HEK293T (cell line): ENCODE results near the gene CALCOCO1.

Source experiments
- ARNT ChIP-seq: fragments of 450-650 bp; IDR thresholded peaks from 2 replicates; pipeline ENCODE4 v1.6.1; 2017; ENCODE audit warnings: mild to moderate bottlenecking
- BHLHE40 ChIP-seq: fragments of 450-650 bp; IDR thresholded peaks from 2 replicates; pipeline ENCODE4 v1.6.1; 2016; ENCODE audit warnings: mild to moderate bottlenecking, moderate library complexity, borderline replicate concordance
- FOXM1 ChIP-seq: fragments of 450-650 bp; IDR thresholded peaks from 2 replicates; pipeline ENCODE4 v1.6.1; 2017; ENCODE audit warnings: mild to moderate bottlenecking, borderline replicate concordance
- HDGF ChIP-seq: fragments of 450-650 bp; IDR thresholded peaks from 2 replicates; pipeline ENCODE4 v1.6.1; 2017; ENCODE audit warnings: antibody characterized with exemption, borderline replicate concordance
- SUZ12 ChIP-seq: fragments of 450-650 bp; IDR thresholded peaks from 2 replicates; pipeline ENCODE4 v1.6.1; 2016; ENCODE audit warnings: mild to moderate bottlenecking
- ZNF384 ChIP-seq: fragments of 450-650 bp; IDR thresholded peaks from 2 replicates; pipeline ENCODE4 v1.6.1; 2016

- TF ChIP-seq HDGF (no peak), FOXM1 (no peak), BHLHE40 (no peak), ZNF384 (no peak), SUZ12 (no peak), ARNT (no peak)
These were observed 6.0 kb upstream of the CALCOCO1 start for GRCh38 chr12:53733051-53733806.
